C4-2B (cell line): ENCODE data around the gene LENG9.

Experiments
- H3K27ac ChIP-seq: fragments of 450-650 bp; 2 replicates; pipeline ENCODE4 v1.5.1; 2017
- CTCF ChIP-seq: fragments of 450-650 bp; conservative IDR thresholded peaks from 2 replicates; pipeline ENCODE4 v1.5.1; 2017; ENCODE audit warnings: mild to moderate bottlenecking
- ZFX ChIP-seq: fragments of 450-650 bp; IDR thresholded peaks from 2 replicates; pipeline ENCODE4 v1.6.1; 2017

Gene LENG9

GRCh38 chr19:54434112-54434872 lies 29.3 kb downstream of the LENG9 start:
- peak overlapping the region; percentile 77; the same call in 1 of the 2 replicates for H3K27ac ChIP-seq
- TF ChIP-seq ZFX, result no peak
- no peak for TF ChIP-seq CTCF

- H3K27ac ChIP-seq, result peak overlapping the region; percentile 77; the same call in 1 of the 2 replicates
- no peak for TF ChIP-seq ZFX
- TF ChIP-seq CTCF, result no peak
Observed at GRCh38 chr19:54433697-54434096, 29.9 kb downstream of the LENG9 start.

- TF ChIP-seq ZFX, result no peak
- TF ChIP-seq CTCF, result no peak
- peak overlapping the region; percentile 77 for H3K27ac ChIP-seq
Observed at GRCh38 chr19:54432144-54432738, 31.3 kb downstream of the LENG9 start.

GRCh38 chr19:54431255-54431838 lies 32.2 kb downstream of the LENG9 start:
- peak overlapping the region; percentile 77 for H3K27ac ChIP-seq
- TF ChIP-seq ZFX (no peak), CTCF (no peak; the same call in 1 of the 2 replicates)

GRCh38 chr19:54430306-54431254 lies 33.0 kb downstream of the LENG9 start:
- peak overlapping the region; percentile 77 for H3K27ac ChIP-seq
- no peak; the same call in 1 of the 2 replicates for TF ChIP-seq CTCF
- TF ChIP-seq ZFX, result no peak

- no peak overlapping the region for H3K27ac ChIP-seq
- TF ChIP-seq CTCF, result no peak
- TF ChIP-seq ZFX, result no peak
Observed at GRCh38 chr19:54429545-54430227, 33.9 kb downstream of the LENG9 start.
